ENCODE measurements around the gene PRB2. TPM values are rescaled to one million over a fixed set of nuclear protein-coding genes. Genes with fewer than 3 reads are reported as not detected.

The PRB2 gene
- total and polyA plus RNA-seq, 4 experiments from 2014 or later = 0.17 TPM; not detected in 3

Other genes with a start within 250 kb of the PRB2 start
- gene SMIM10L1, start 224.4 kb downstream of the PRB2 start, total RNA-seq = 10 to 100 TPM; 11.6 to 11.9 TPM
- gene SMIM10L1, start 224.4 kb downstream of the PRB2 start, polyA plus RNA-seq = 10 to 100 TPM in 1 of 2 donors, 1 to 10 TPM in 1; 8.0 to 15.2 TPM
- not detected for gene TAS2R42, start 208.6 kb downstream of the PRB2 start, total RNA-seq
- gene TAS2R42, start 208.6 kb downstream of the PRB2 start, polyA plus RNA-seq = not detected
- not detected for gene PRB3, start 125.9 kb downstream of the PRB2 start, total RNA-seq
- gene PRB3, start 125.9 kb downstream of the PRB2 start, polyA plus RNA-seq = under 1 TPM; 0.17 to 0.66 TPM
- gene PRB4, start 85.1 kb downstream of the PRB2 start, total RNA-seq = not detected
- not detected for gene PRB4, start 85.1 kb downstream of the PRB2 start, polyA plus RNA-seq

All from CD4-positive, alpha-beta memory T cell (primary cell).